ENCODE data around the gene TSN. TPM values are rescaled to one million over a fixed set of nuclear protein-coding genes. Genes with fewer than 3 reads are reported as not detected.

The TSN gene
- total RNA-seq, 1 experiment from 2014 or later: 30.0 TPM

GRCh38 chr2:121740973-121741372, 14.5 kb upstream of the TSN start:
- DNase-seq (ENCODE audit: low spot score): no peak
- in situ Hi-C loops (cut with HindIII; ENCODE audit: low sequenced_read_pairs): no loop called here

GRCh38 chr2:121741450-121741849, 14.0 kb upstream of the TSN start:
- DNase-seq (ENCODE audit: low spot score): no peak
- in situ Hi-C loops (cut with HindIII; ENCODE audit: low sequenced_read_pairs): no loop called here

GRCh38 chr2:121746071-121746578, 9.3 kb upstream of the TSN start:
- in situ Hi-C loops (cut with HindIII; ENCODE audit: low sequenced_read_pairs): no loop called here
- DNase-seq (ENCODE audit: low spot score): no peak

- no peak for DNase-seq (ENCODE audit: low spot score)
- in situ Hi-C loops (cut with HindIII; ENCODE audit: low sequenced_read_pairs): no loop called here
Observed at GRCh38 chr2:121748202-121748601, 7.2 kb upstream of the TSN start.

GRCh38 chr2:121754851-121755236, 607 bp upstream of the TSN start:
- in situ Hi-C loops (cut with HindIII; ENCODE audit: low sequenced_read_pairs): no loop called here

GRCh38 chr2:121764681-121765228, 9.3 kb downstream of the TSN start:
- DNase-seq (ENCODE audit: low spot score): no peak
- in situ Hi-C loops (cut with HindIII; ENCODE audit: low sequenced_read_pairs): no loop called here

More at GRCh38 chr2:121754851-121755236, 607 bp upstream of the TSN start:
- no peak for DNase-seq (ENCODE audit: low spot score)

GRCh38 chr2:121766624-121767023, 11.2 kb downstream of the TSN start:
- in situ Hi-C loops (cut with HindIII; ENCODE audit: low sequenced_read_pairs): no loop called here
- DNase-seq (ENCODE audit: low spot score): no peak

- no peak for DNase-seq (ENCODE audit: low spot score)
- in situ Hi-C loops (cut with HindIII; ENCODE audit: low sequenced_read_pairs): no loop called here
Observed at GRCh38 chr2:121768143-121768755, 12.8 kb downstream of the TSN start.

GRCh38 chr2:121771976-121772742, 16.7 kb downstream of the TSN start:
- DNase-seq (ENCODE audit: low spot score): no peak
- in situ Hi-C loops (cut with HindIII; ENCODE audit: low sequenced_read_pairs): no loop called here

GRCh38 chr2:121774235-121774634, 18.8 kb downstream of the TSN start:
- no peak for DNase-seq (ENCODE audit: low spot score)
- in situ Hi-C loops (cut with HindIII; ENCODE audit: low sequenced_read_pairs): no loop called here

- in situ Hi-C loops (cut with HindIII; ENCODE audit: low sequenced_read_pairs): no loop called here
- no peak for DNase-seq (ENCODE audit: low spot score)
Observed at GRCh38 chr2:121776361-121776760, 20.9 kb downstream of the TSN start.

- in situ Hi-C loops (cut with HindIII; ENCODE audit: low sequenced_read_pairs): no loop called here
- no peak for DNase-seq (ENCODE audit: low spot score)
Observed at GRCh38 chr2:121776885-121777698, 21.6 kb downstream of the TSN start.

- DNase-seq (ENCODE audit: low spot score): no peak
- in situ Hi-C loops (cut with HindIII; ENCODE audit: low sequenced_read_pairs): no loop called here
Observed at GRCh38 chr2:121777699-121778058, 22.2 kb downstream of the TSN start.

GRCh38 chr2:121778741-121779487, 23.5 kb downstream of the TSN start:
- no peak for DNase-seq (ENCODE audit: low spot score)
- in situ Hi-C loops (cut with HindIII; ENCODE audit: low sequenced_read_pairs): no loop called here

- DNase-seq (ENCODE audit: low spot score): no peak
- in situ Hi-C loops (cut with HindIII; ENCODE audit: low sequenced_read_pairs): no loop called here
Observed at GRCh38 chr2:121783180-121783579, 27.7 kb downstream of the TSN start.

GRCh38 chr2:121788685-121789084, 33.2 kb downstream of the TSN start:
- no peak for DNase-seq (ENCODE audit: low spot score)
- in situ Hi-C loops (cut with HindIII; ENCODE audit: low sequenced_read_pairs): no loop called here

- no peak for DNase-seq (ENCODE audit: low spot score)
- in situ Hi-C loops (cut with HindIII; ENCODE audit: low sequenced_read_pairs): no loop called here
Observed at GRCh38 chr2:121790276-121790956, 35.0 kb downstream of the TSN start.

- in situ Hi-C loops (cut with HindIII; ENCODE audit: low sequenced_read_pairs): no loop called here
- no peak for DNase-seq (ENCODE audit: low spot score)
Observed at GRCh38 chr2:121791290-121791689, 35.8 kb downstream of the TSN start.
